22Rv1 (cell line): Measurements from ENCODE around the gene MAGI2.
A peak's percentile ranks its signal among the peaks of the same experiment; 100 is the strongest.

Experiments
- H3K27ac ChIP-seq: fragments of 450-650 bp; 2 replicates; pipeline ENCODE4 v1.5.1; 2017
- CTCF ChIP-seq: fragments of 450-650 bp; IDR thresholded peaks from 2 replicates; pipeline ENCODE4 v1.5.1; 2017; ENCODE audit warnings: mild to moderate bottlenecking
- ZFX ChIP-seq: fragments of 450-650 bp; IDR thresholded peaks from 2 replicates; pipeline ENCODE4 v1.6.1; 2017; ENCODE audit warnings: antibody characterized with exemption, borderline replicate concordance

Gene MAGI2

GRCh38 chr7:79386688-79387422 lies 66.6 kb downstream of the MAGI2 start:
- no peak overlapping the region for H3K27ac ChIP-seq
- TF ChIP-seq ZFX (no peak), CTCF (no peak)

- no peak for TF ChIP-seq ZFX
- no peak for TF ChIP-seq CTCF
- no peak overlapping the region for H3K27ac ChIP-seq
Observed at GRCh38 chr7:79381921-79382320, 71.5 kb downstream of the MAGI2 start.

- TF ChIP-seq ZFX (no peak), CTCF (no peak)
- H3K27ac ChIP-seq = no peak overlapping the region
Observed at GRCh38 chr7:79377097-79377496, 76.4 kb downstream of the MAGI2 start.

- TF ChIP-seq ZFX (no peak), CTCF (no peak)
- no peak overlapping the region for H3K27ac ChIP-seq
Observed at GRCh38 chr7:79376299-79377025, 77.0 kb downstream of the MAGI2 start.

- no peak overlapping the region for H3K27ac ChIP-seq
- TF ChIP-seq CTCF (peak; percentile 43), ZFX (no peak)
Observed at GRCh38 chr7:79361214-79361613, 92.3 kb downstream of the MAGI2 start.

GRCh38 chr7:79359827-79360226 lies 93.6 kb downstream of the MAGI2 start:
- TF ChIP-seq CTCF (no peak), ZFX (no peak)
- no peak overlapping the region for H3K27ac ChIP-seq

- no peak overlapping the region for H3K27ac ChIP-seq
- no peak for TF ChIP-seq CTCF
- no peak for TF ChIP-seq ZFX
Observed at GRCh38 chr7:79357101-79357500, 96.4 kb downstream of the MAGI2 start.
